Chondrocyte (in vitro differentiated cells): Measurements from ENCODE around the gene SKAP1. TPM values are rescaled to one million over a fixed set of nuclear protein-coding genes. Genes with fewer than 3 reads are reported as not detected.
"Not testable (repeated sequence)": the region's sequence is repeated elsewhere in the genome, so short reads cannot be mapped to it uniquely, and the experiment has no call there.

ENCODE experiments used
- DNase-seq: peaks from one replicate; pipeline ENCODE4 v3.0.0; 2021; ENCODE audit warnings: mixed read lengths, low spot score
- H3K27ac Mint-ChIP-seq: one replicate; pipeline ENCODE4 v1.8.0; 2021; ENCODE audit warnings: mild to moderate bottlenecking, moderate library complexity, mixed read lengths; ENCODE audit not compliant: unreplicated experiment
- H3K27me3 Mint-ChIP-seq: 2 replicates; pipeline ENCODE4 v1.8.0; 2021; ENCODE audit warnings: low read depth, mixed read lengths
- H3K36me3 Mint-ChIP-seq: 2 replicates; pipeline ENCODE4 v1.8.0; 2021; ENCODE audit warnings: low read depth, mixed read lengths
- H3K4me1 Mint-ChIP-seq: 2 replicates; pipeline ENCODE4 v1.8.0; 2021; ENCODE audit warnings: low read depth, mild to moderate bottlenecking, mixed read lengths
- H3K4me3 Mint-ChIP-seq: one replicate; pipeline ENCODE4 v1.8.0; 2021; ENCODE audit warnings: mild to moderate bottlenecking, moderate library complexity, mixed read lengths; ENCODE audit not compliant: unreplicated experiment
- H3K9me3 Mint-ChIP-seq: 2 replicates; pipeline ENCODE4 v1.8.0; 2021; ENCODE audit warnings: low read depth, mixed read lengths
- CTCF ChIP-seq: fragments of 200-600 bp; sonication (generic); IDR thresholded peaks from 2 replicates; pipeline ENCODE4 v1.5.0; 2021; ENCODE audit warnings: antibody characterized with exemption, mild to moderate bottlenecking, moderate library complexity
- total RNA-seq: library from RNA; stranded (reverse); gene quantifications from 3 replicates; pipeline ENCODE4 v1.2.1, GENCODE V29; 2021

SKAP1 gene
- total RNA-seq, 1 donor from 2014 or later: not detected

- Mint-ChIP-seq H3K4me1 (no peaks in the 10 kb centered on the region), H3K4me3 (no peak overlapping the region), H3K9me3 (no peaks in the 10 kb centered on the region), H3K36me3 (peaks cover 4% of the 10 kb centered on the region), H3K27me3 (peaks cover 59% of the 10 kb centered on the region), H3K27ac (no peak overlapping the region)
- TF ChIP-seq CTCF: no peak
- no peak for DNase-seq
Measured at GRCh38 chr17:48426761-48427500, 3.1 kb downstream of the SKAP1 start.

GRCh38 chr17:48426019-48426665 is 3.9 kb downstream of the SKAP1 start:
- H3K27ac Mint-ChIP-seq: no peak overlapping the region
- no peaks in the 10 kb centered on the region for H3K9me3 Mint-ChIP-seq
- H3K27me3 Mint-ChIP-seq: peaks cover 56% of the 10 kb centered on the region
- peaks cover 4% of the 10 kb centered on the region for H3K36me3 Mint-ChIP-seq
- H3K4me1 Mint-ChIP-seq: no peaks in the 10 kb centered on the region
- no peak for DNase-seq
- no peak overlapping the region for H3K4me3 Mint-ChIP-seq
- no peak for TF ChIP-seq CTCF

GRCh38 chr17:48422060-48422459 is 8.0 kb downstream of the SKAP1 start:
- H3K36me3 Mint-ChIP-seq, DNase-seq, H3K4me1 Mint-ChIP-seq, H3K27ac Mint-ChIP-seq, H3K9me3 Mint-ChIP-seq, H3K4me3 Mint-ChIP-seq: not testable (repeated sequence)
- peaks cover 34% of the 10 kb centered on the region for H3K27me3 Mint-ChIP-seq

GRCh38 chr17:48420823-48421222 is 9.2 kb downstream of the SKAP1 start:
- no peak overlapping the region for H3K27ac Mint-ChIP-seq
- no peak for DNase-seq
- no peaks in the 10 kb centered on the region for H3K36me3 Mint-ChIP-seq
- H3K4me1 Mint-ChIP-seq: no peaks in the 10 kb centered on the region
- peaks cover 34% of the 10 kb centered on the region for H3K27me3 Mint-ChIP-seq
- H3K9me3 Mint-ChIP-seq: no peaks in the 10 kb centered on the region
- TF ChIP-seq CTCF: no peak
- H3K4me3 Mint-ChIP-seq: no peak overlapping the region

GRCh38 chr17:48416971-48417370 is 13.0 kb downstream of the SKAP1 start:
- H3K9me3 Mint-ChIP-seq: no peaks in the 10 kb centered on the region
- DNase-seq: no peak
- no peaks in the 10 kb centered on the region for H3K4me1 Mint-ChIP-seq
- H3K36me3 Mint-ChIP-seq: no peaks in the 10 kb centered on the region
- H3K27ac Mint-ChIP-seq: no peak overlapping the region
- H3K27me3 Mint-ChIP-seq: peaks cover 55% of the 10 kb centered on the region
- H3K4me3 Mint-ChIP-seq: no peak overlapping the region
- no peak for TF ChIP-seq CTCF
